Mucosa of descending colon (tissue), 3 donors: ENCODE data around the gene LIX1. TPM values are rescaled to one million over a fixed set of nuclear protein-coding genes. Genes with fewer than 3 reads are reported as not detected.
A peak's percentile ranks its signal among the peaks of the same experiment; 100 is the strongest.

Experiments
- ATAC-seq: fragments of 200-7000 bp; cut with Tn5 transposase; one replicate; pipeline ENCODE4 v1.9.1; 2020; ENCODE audit warnings: mild to moderate bottlenecking, moderate library complexity
- DNase-seq, 3 donors: peaks; one replicate each; pipeline ENCODE4 v3.0.0-alpha.2; 2020
- H3K36me3 ChIP-seq: fragments of 200-600 bp; one replicate; pipeline ENCODE4 v1.8.0; 2021; ENCODE audit warnings: low read depth, mild to moderate bottlenecking
- H3K4me1 ChIP-seq: fragments of 200-600 bp; one replicate; pipeline ENCODE4 v1.8.0; 2021; ENCODE audit warnings: low read depth, mild to moderate bottlenecking
- H3K4me3 ChIP-seq: fragments of 200-600 bp; one replicate; pipeline ENCODE4 v1.8.0; 2021; ENCODE audit warnings: mild to moderate bottlenecking
- H3K9me3 ChIP-seq: fragments of 200-600 bp; one replicate; pipeline ENCODE4 v1.8.0; 2021; ENCODE audit warnings: mild to moderate bottlenecking
- CTCF ChIP-seq: fragments of 200-600 bp; IDR thresholded peaks from one replicate; pipeline ENCODE4 v1.8.0; 2022; ENCODE audit warnings: antibody characterized with exemption, mild to moderate bottlenecking
- intact Hi-C, 2 donors: fragments of 100-400 bp; cut with DNase I in 1 of 2; cut with micrococcal nuclease in 1 of 2; formaldehyde crosslinking; loops; one replicate each; pipeline versions ENCODE4 v1.11.0 to v1.11.1; 2022; cut with DNase I, micrococcal nuclease
- total RNA-seq, 3 donors: library from RNA; stranded (reverse); fragmentation: NEBNext Ultra II Directional in 2 of 3; extraction: Animal tissue kit (Norgen Biotek cat#: 25700) in 2 of 3; gene quantifications; one replicate each; pipeline versions ENCODE4 v1.2.1 to v1.2.4, GENCODE V29; 2021 to 2023
- donor health status: DM: no; HTN: no; CAD: no; lungs with moderate emphysema.
- donor health status: DM: no; HTN: no; CAD: no.
- donor health status: DM: no; HTN: yes; CAD: no.

LIX1 gene
- total RNA-seq, 3 donors from 2014 or later = 1.7 TPM; not detected in 2

- DNase-seq = peak in 1 of 3 donors; percentile 90
- H3K4me1 ChIP-seq = peaks cover 8% of the 10 kb centered on the region
- H3K9me3 ChIP-seq = peaks cover 10% of the 10 kb centered on the region
- intact Hi-C loops = loop anchor here in 1 of 2 donors (10.0 kb wide), 1 partner anchor 287 kb away; the partner anchor contains the start of gene ERAP2
- peak; percentile 77 for TF ChIP-seq CTCF
- no peaks in the 10 kb centered on the region for H3K36me3 ChIP-seq
- peak; percentile 63 for ATAC-seq
- no peak overlapping the region for H3K4me3 ChIP-seq
These were observed 19.6 kb upstream of the LIX1 start for GRCh38 chr5:97162045-97162444.

- ATAC-seq = no peak
- intact Hi-C loops = no loop called here
These were observed 15.3 kb upstream of the LIX1 start for GRCh38 chr5:97157689-97158088.

GRCh38 chr5:97151370-97151769 is 9.0 kb upstream of the LIX1 start:
- no peak for ATAC-seq
- Histone ChIP-seq H3K4me1 (no peaks in the 10 kb centered on the region), H3K9me3 (no peaks in the 10 kb centered on the region), H3K36me3 (no peaks in the 10 kb centered on the region), H3K4me3 (no peak overlapping the region)
- no peak for TF ChIP-seq CTCF
- no peak for DNase-seq
- intact Hi-C loops = no loop called here

More at GRCh38 chr5:97157689-97158088, 15.3 kb upstream of the LIX1 start:
- no peaks in the 10 kb centered on the region for H3K36me3 ChIP-seq
- H3K9me3 ChIP-seq = peaks cover 14% of the 10 kb centered on the region
- H3K4me3 ChIP-seq = no peak overlapping the region
- H3K4me1 ChIP-seq = no peaks in the 10 kb centered on the region
- TF ChIP-seq CTCF = no peak
- no peak for DNase-seq

GRCh38 chr5:97150401-97150800 is 8.0 kb upstream of the LIX1 start:
- no peak for DNase-seq
- intact Hi-C loops = no loop called here

GRCh38 chr5:97149709-97150108 is 7.3 kb upstream of the LIX1 start:
- H3K9me3 ChIP-seq = no peaks in the 10 kb centered on the region
- intact Hi-C loops = no loop called here
- TF ChIP-seq CTCF = no peak
- ATAC-seq (no peak), DNase-seq (no peak)
- no peak overlapping the region for H3K4me3 ChIP-seq
- no peaks in the 10 kb centered on the region for H3K4me1 ChIP-seq
- no peaks in the 10 kb centered on the region for H3K36me3 ChIP-seq

More at GRCh38 chr5:97150401-97150800, 8.0 kb upstream of the LIX1 start:
- no peak overlapping the region for H3K4me3 ChIP-seq
- TF ChIP-seq CTCF = no peak
- no peak for ATAC-seq
- H3K9me3 ChIP-seq = no peaks in the 10 kb centered on the region
- H3K36me3 ChIP-seq = no peaks in the 10 kb centered on the region
- no peaks in the 10 kb centered on the region for H3K4me1 ChIP-seq

- no peak for DNase-seq
- TF ChIP-seq CTCF = no peak
- no peaks in the 10 kb centered on the region for H3K4me1 ChIP-seq
- intact Hi-C loops = no loop called here
- H3K4me3 ChIP-seq = no peak overlapping the region
- no peak for ATAC-seq
- H3K36me3 ChIP-seq = no peaks in the 10 kb centered on the region
- no peaks in the 10 kb centered on the region for H3K9me3 ChIP-seq
These were observed 5.9 kb upstream of the LIX1 start for GRCh38 chr5:97148288-97148687.
